ENCODE results near the gene UNC5B. TPM values are rescaled to one million over a fixed set of nuclear protein-coding genes. Genes with fewer than 3 reads are reported as not detected.

Gene UNC5B
- total and polyA plus RNA-seq, 11 donors = 4.8 to 22.8 (median 10.1) TPM

- WGBS, 4 donors = 94 to 98% (median 96%) methylated on average over 9 to 13 of the region's 13 CpGs
- Histone ChIP-seq H3K27me3 (no peaks in the 10 kb centered on the region), H3K9me3 (no peaks in the 10 kb centered on the region), H3K4me3 (no peak overlapping the region), H3K4me1 (peaks cover 0 to 14% (median 6%) of the 10 kb centered on the region in 12 donors), H3K36me3 (peaks cover 0 to 97% (median 54%) of the 10 kb centered on the region in 9 donors), H3K27ac (no peak overlapping the region)
- DNase-seq (peak in 1 of 5 donors; percentile 33), ATAC-seq (no peak)
- TF ChIP-seq POLR2A (IDR thresholded peaks at IDR 0.05) = no peak
- intact Hi-C loops (cut with DNase I) = no loop called here
Observed at GRCh38 chr10:71291528-71291900, 79.1 kb downstream of the UNC5B start.

GRCh38 chr10:71292624-71293445 is 80.5 kb downstream of the UNC5B start:
- intact Hi-C loops (cut with DNase I) = no loop called here
- no peak for ATAC-seq
- H3K4me3 ChIP-seq = no peak overlapping the region
- H3K36me3 ChIP-seq = peaks cover 0 to 96% (median 54%) of the 10 kb centered on the region in 9 donors
- H3K27me3 ChIP-seq = no peaks in the 10 kb centered on the region
- TF ChIP-seq CTCF (IDR thresholded peaks at IDR 0.05) (no peak), POLR2A (IDR thresholded peaks at IDR 0.05) (no peak)
- no peak for DNase-seq
- 89 to 91% (median 91%) methylated on average over 10 of the region's 10 CpGs for WGBS, 4 donors
- no peaks in the 10 kb centered on the region for H3K9me3 ChIP-seq
- H3K4me1 ChIP-seq = peaks cover 0 to 14% (median 6%) of the 10 kb centered on the region in 12 donors
- no peak overlapping the region for H3K27ac ChIP-seq

GRCh38 chr10:71293446-71294084 is 81.2 kb downstream of the UNC5B start:
- peaks cover 0 to 96% (median 53%) of the 10 kb centered on the region in 9 donors for H3K36me3 ChIP-seq
- ATAC-seq (no peak), DNase-seq (peak in 2 of 5 donors; percentile 26 to 48)
- H3K27me3 ChIP-seq = no peaks in the 10 kb centered on the region
- H3K4me3 ChIP-seq = no peak overlapping the region
- H3K9me3 ChIP-seq = no peaks in the 10 kb centered on the region
- H3K27ac ChIP-seq = no peak overlapping the region
- peaks cover 0 to 14% (median 6%) of the 10 kb centered on the region in 12 donors for H3K4me1 ChIP-seq
- WGBS, 4 donors = 93 to 96% (median 95%) methylated on average over 17 to 19 of the region's 19 CpGs
- intact Hi-C loops (cut with DNase I) = no loop called here
- TF ChIP-seq POLR2A (IDR thresholded peaks at IDR 0.05) = no peak
- TF ChIP-seq CTCF (IDR thresholded peaks at IDR 0.05) = no peak

- H3K9me3 ChIP-seq = no peaks in the 10 kb centered on the region
- H3K36me3 ChIP-seq = peaks cover 0 to 96% (median 56%) of the 10 kb centered on the region in 9 donors
- ATAC-seq (no peak), DNase-seq (peak in 1 of 5 donors; percentile 20)
- TF ChIP-seq POLR2A (IDR thresholded peaks at IDR 0.05) (no peak), CTCF (IDR thresholded peaks at IDR 0.05) (no peak)
- intact Hi-C loops (cut with DNase I) = no loop called here
- no peak overlapping the region for H3K27ac ChIP-seq
- WGBS, 4 donors = 89 to 90% (median 89%) methylated on average over 6 of the region's 6 CpGs
- peaks cover 0 to 14% (median 6%) of the 10 kb centered on the region in 12 donors for H3K4me1 ChIP-seq
- H3K27me3 ChIP-seq = no peaks in the 10 kb centered on the region
- H3K4me3 ChIP-seq = no peak overlapping the region
Observed at GRCh38 chr10:71294091-71294561, 81.8 kb downstream of the UNC5B start.
